ENCODE results near the gene CEP104. TPM values are rescaled to one million over a fixed set of nuclear protein-coding genes. Genes with fewer than 3 reads are reported as not detected.

CEP104 gene
- total and polyA plus RNA-seq, 9 of the 15 experiments (the other 6 are each of a cell fraction or from before 2014, with no cell fraction given) = 11.2 to 63.4 (median 42.6) TPM

DNA sequence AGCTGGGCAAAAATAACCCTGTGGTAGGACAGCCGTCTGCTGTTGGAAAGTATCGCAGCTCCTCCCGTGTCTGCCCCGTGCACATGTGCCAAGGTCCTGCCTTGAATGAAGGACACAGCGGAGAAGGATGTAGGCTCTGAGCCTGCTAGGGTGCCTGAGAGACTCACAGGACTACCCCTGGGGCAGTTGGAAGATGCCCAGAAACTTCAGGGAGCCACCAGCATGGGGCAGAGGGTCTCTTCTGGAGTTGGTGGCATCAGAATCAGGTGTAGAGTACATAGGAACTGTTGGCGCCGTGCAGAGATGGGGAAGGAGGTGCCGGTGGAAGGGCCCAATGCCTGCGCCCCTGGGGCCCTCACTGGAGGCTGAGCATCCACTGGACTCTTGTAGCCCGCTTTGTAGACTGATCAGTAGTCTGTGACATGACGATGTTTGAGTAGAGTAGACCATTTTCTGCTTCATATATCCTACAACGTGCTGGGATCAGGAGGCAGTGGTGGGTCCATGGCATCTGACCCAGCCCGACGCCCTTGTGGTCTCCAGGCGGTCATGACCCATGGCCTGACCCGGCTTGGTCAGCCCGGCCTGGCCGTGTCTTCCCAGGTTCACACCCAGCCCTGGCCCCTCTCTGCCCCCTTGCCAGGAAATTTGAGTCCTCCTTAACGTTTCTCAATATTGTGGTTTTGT, 48.4 kb upstream of the CEP104 start:
- CTCF ChIA-PET (ENCODE audit: low intra/inter-chr PET ratio) = no interaction called here
- Histone ChIP-seq H3K4me1 (replicated peaks in 1 of 2; ENCODE audit: control insufficient read depth in 2 of 2, insufficient read depth in 2 of 2, low read length in 2 of 2) (peaks cover 10 to 61% of the 10 kb centered on the region in 2 experiments; a peak in 4 of 5 replicates), H3K9me1 (ENCODE audit: control insufficient read depth, insufficient read depth, low read length) (no peaks in the 10 kb centered on the region), H3K27me3 (ENCODE audit: control insufficient read depth in 2 of 2, insufficient read depth in 2 of 2, low read length in 2 of 2) (peaks cover 0 to 5% of the 10 kb centered on the region in 2 experiments; a peak in 4 of 5 replicates), H3K4me2 (ENCODE audit: insufficient read depth, low read length) (no peak overlapping the region), H4K20me1 (replicated peaks; ENCODE audit: control insufficient read depth, insufficient read depth, low read length) (peaks cover 6% of the 10 kb centered on the region; the same call in 1 of the 2 replicates), H2AFZ (ENCODE audit: low read depth, low read length) (no peak overlapping the region), H3K36me3 (ENCODE audit: control insufficient read depth, insufficient read depth, low read length) (no peaks in the 10 kb centered on the region), H3K79me2 (ENCODE audit: control insufficient read depth, insufficient read depth, low read length) (no peaks in the 10 kb centered on the region), H3K27ac (ENCODE audit: extremely low read depth, low read depth, low read length) (no peak overlapping the region), H3K4me3 (no peak overlapping the region), H3K9ac (ENCODE audit: insufficient read depth in 1 of 2, low read depth in 2 of 2, low read length in 2 of 2) (no peak overlapping the region), H3K9me3 (replicated peaks; ENCODE audit: control insufficient read depth, insufficient read depth, low read depth, low read length) (no peaks in the 10 kb centered on the region)
- TF ChIP-seq RUNX1 (IDR thresholded peaks at IDR 0.05; ENCODE audit: low read depth) (no peak), ZC3H4 (CRISPR knock-in tag; IDR thresholded peaks at IDR 0.05; ENCODE audit: borderline replicate concordance) (no peak), SRSF7 (optimal IDR thresholded peaks at IDR 0.05; ENCODE audit: low read depth, low read length) (no peak), XRCC4 (IDR thresholded peaks at IDR 0.05; ENCODE audit: extremely low read depth, insufficient read depth, insufficient read length) (no peak), HMG20B (CRISPR knock-in tag; IDR thresholded peaks at IDR 0.05) (no peak)
- TF ChIP-seq, protein P1, sequence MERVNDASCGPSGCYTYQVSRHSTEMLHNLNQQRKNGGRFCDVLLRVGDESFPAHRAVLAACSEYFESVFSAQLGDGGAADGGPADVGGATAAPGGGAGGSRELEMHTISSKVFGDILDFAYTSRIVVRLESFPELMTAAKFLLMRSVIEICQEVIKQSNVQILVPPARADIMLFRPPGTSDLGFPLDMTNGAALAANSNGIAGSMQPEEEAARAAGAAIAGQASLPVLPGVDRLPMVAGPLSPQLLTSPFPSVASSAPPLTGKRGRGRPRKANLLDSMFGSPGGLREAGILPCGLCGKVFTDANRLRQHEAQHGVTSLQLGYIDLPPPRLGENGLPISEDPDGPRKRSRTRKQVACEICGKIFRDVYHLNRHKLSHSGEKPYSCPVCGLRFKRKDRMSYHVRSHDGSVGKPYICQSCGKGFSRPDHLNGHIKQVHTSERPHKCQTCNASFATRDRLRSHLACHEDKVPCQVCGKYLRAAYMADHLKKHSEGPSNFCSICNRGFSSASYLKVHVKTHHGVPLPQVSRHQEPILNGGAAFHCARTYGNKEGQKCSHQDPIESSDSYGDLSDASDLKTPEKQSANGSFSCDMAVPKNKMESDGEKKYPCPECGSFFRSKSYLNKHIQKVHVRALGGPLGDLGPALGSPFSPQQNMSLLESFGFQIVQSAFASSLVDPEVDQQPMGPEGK (CRISPR knock-in tag; IDR thresholded peaks at IDR 0.05; ENCODE audit: borderline replicate concordance) = no peak
- TF ChIP-seq, protein P2, sequence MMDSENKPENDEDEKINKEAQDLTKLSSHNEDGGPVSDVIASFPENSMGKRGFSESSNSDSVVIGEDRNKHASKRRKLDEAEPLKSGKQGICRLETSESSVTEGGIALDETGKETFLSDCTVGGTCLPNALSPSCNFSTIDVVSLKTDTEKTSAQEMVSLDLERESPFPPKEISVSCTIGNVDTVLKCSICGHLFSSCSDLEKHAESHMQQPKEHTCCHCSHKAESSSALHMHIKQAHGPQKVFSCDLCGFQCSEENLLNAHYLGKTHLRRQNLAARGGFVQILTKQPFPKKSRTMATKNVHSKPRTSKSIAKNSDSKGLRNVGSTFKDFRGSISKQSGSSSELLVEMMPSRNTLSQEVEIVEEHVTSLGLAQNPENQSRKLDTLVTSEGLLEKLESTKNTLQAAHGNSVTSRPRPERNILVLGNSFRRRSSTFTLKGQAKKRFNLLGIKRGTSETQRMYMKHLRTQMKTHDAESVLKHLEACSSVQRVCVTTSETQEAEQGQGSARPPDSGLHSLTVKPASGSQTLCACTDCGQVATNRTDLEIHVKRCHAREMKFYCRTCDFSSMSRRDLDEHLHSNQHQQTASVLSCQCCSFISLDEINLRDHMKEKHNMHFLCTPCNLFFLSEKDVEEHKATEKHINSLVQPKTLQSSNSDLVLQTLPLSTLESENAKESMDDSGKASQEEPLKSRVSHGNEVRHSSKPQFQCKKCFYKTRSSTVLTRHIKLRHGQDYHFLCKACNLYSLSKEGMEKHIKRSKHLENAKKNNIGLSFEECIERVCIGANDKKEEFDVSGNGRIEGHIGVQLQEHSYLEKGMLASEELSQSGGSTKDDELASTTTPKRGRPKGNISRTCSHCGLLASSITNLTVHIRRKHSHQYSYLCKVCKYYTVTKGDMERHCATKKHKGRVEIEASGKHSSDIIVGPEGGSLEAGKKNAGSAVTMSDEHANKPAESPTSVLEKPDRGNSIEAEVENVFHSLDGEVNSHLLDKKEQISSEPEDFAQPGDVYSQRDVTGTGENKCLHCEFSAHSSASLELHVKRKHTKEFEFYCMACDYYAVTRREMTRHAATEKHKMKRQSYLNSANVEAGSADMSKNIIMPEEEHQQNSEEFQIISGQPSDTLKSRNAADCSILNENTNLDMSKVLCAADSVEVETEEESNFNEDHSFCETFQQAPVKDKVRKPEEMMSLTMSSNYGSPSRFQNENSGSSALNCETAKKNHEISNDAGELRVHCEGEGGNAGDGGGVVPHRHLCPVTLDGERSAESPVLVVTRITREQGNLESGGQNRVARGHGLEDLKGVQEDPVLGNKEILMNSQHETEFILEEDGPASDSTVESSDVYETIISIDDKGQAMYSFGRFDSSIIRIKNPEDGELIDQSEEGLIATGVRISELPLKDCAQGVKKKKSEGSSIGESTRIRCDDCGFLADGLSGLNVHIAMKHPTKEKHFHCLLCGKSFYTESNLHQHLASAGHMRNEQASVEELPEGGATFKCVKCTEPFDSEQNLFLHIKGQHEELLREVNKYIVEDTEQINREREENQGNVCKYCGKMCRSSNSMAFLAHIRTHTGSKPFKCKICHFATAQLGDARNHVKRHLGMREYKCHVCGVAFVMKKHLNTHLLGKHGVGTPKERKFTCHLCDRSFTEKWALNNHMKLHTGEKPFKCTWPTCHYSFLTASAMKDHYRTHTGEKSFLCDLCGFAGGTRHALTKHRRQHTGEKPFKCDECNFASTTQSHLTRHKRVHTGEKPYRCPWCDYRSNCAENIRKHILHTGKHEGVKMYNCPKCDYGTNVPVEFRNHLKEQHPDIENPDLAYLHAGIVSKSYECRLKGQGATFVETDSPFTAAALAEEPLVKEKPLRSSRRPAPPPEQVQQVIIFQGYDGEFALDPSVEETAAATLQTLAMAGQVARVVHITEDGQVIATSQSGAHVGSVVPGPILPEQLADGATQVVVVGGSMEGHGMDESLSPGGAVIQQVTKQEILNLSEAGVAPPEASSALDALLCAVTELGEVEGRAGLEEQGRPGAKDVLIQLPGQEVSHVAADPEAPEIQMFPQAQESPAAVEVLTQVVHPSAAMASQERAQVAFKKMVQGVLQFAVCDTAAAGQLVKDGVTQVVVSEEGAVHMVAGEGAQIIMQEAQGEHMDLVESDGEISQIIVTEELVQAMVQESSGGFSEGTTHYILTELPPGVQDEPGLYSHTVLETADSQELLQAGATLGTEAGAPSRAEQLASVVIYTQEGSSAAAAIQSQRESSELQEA (IDR thresholded peaks at IDR 0.05; ENCODE audit: low read depth) = no peak
- in situ Hi-C loops (cut with MboI) (no loop called here), intact Hi-C loops (cut with micrococcal nuclease) (no loop called here)
- no peak for DNase-seq (ENCODE audit: extremely low read depth in 1 of 4, low spot score in 3 of 4)
- POLR2A ChIA-PET = interaction anchor here (1.0 kb wide), 1 partner anchor 71 kb away, joined by 3 read pairs; no protein-coding TSS in a partner anchor
- WGBS (ENCODE audit: insufficient coverage, low coverage, missing lambda C conversion rate) = 50% methylated on average over 19 of the region's 19 CpGs
- no peak for FAIRE-seq
- BruUV-seq (replicated peaks) = no TSS peak
- no peak for ATAC-seq
